ENCODE measurements around the gene PBX1.
A peak's percentile ranks its signal among the peaks of the same experiment; 100 is the strongest.

The PBX1 gene

GRCh38 chr1:164733734-164734133 is 174.8 kb downstream of the PBX1 start:
- TF ChIP-seq TAF1 (IDR thresholded peaks at IDR 0.05; ENCODE audit: borderline replicate concordance, insufficient read depth, low read length) (no peak), REST (IDR thresholded peaks at IDR 0.05; ENCODE audit: insufficient read depth in 1 of 2, low read depth in 2 of 2, low read length in 2 of 2) (no peak), POLR2AphosphoS5 (IDR thresholded peaks at IDR 0.05; ENCODE audit: low read depth, low read length) (no peak), FOXP2 (optimal IDR thresholded peaks at IDR 0.05; ENCODE audit: borderline replicate concordance, extremely low read depth, extremely low read length, insufficient read depth) (no peak), SIN3A (IDR thresholded peaks at IDR 0.05; ENCODE audit: borderline replicate concordance, insufficient read depth, low read length) (no peak)

- TF ChIP-seq POLR2AphosphoS5 (IDR thresholded peaks at IDR 0.05; ENCODE audit: low read depth, low read length) (peak; percentile 60), REST (IDR thresholded peaks at IDR 0.05; ENCODE audit: insufficient read depth in 1 of 2, low read depth in 2 of 2, low read length in 2 of 2) (no peak), TAF1 (IDR thresholded peaks at IDR 0.05; ENCODE audit: borderline replicate concordance, insufficient read depth, low read length) (no peak)
Observed at GRCh38 chr1:164735315-164736052, 176.5 kb downstream of the PBX1 start.

GRCh38 chr1:164736137-164736536 is 177.2 kb downstream of the PBX1 start:
- TF ChIP-seq REST (IDR thresholded peaks at IDR 0.05; ENCODE audit: insufficient read depth in 1 of 2, low read depth in 2 of 2, low read length in 2 of 2) (no peak), SIN3A (IDR thresholded peaks at IDR 0.05; ENCODE audit: borderline replicate concordance, insufficient read depth, low read length) (no peak), TAF1 (IDR thresholded peaks at IDR 0.05; ENCODE audit: borderline replicate concordance, insufficient read depth, low read length) (no peak)

- no peak for TF ChIP-seq POLR2AphosphoS5 (IDR thresholded peaks at IDR 0.05; ENCODE audit: low read depth, low read length)
- no peak for TF ChIP-seq FOXP2 (optimal IDR thresholded peaks at IDR 0.05; ENCODE audit: borderline replicate concordance, extremely low read depth, extremely low read length, insufficient read depth)
- no peak for TF ChIP-seq REST (IDR thresholded peaks at IDR 0.05; ENCODE audit: insufficient read depth in 1 of 2, low read depth in 2 of 2, low read length in 2 of 2)
- no peak for TF ChIP-seq SIN3A (IDR thresholded peaks at IDR 0.05; ENCODE audit: borderline replicate concordance, insufficient read depth, low read length)
- no peak for TF ChIP-seq TAF1 (IDR thresholded peaks at IDR 0.05; ENCODE audit: borderline replicate concordance, insufficient read depth, low read length)
Observed at GRCh38 chr1:164739189-164739588, 180.2 kb downstream of the PBX1 start.

- no peak for TF ChIP-seq FOXP2 (optimal IDR thresholded peaks at IDR 0.05; ENCODE audit: borderline replicate concordance, extremely low read depth, extremely low read length, insufficient read depth)
- no peak for TF ChIP-seq POLR2AphosphoS5 (IDR thresholded peaks at IDR 0.05; ENCODE audit: low read depth, low read length)
- TF ChIP-seq REST (IDR thresholded peaks at IDR 0.05; ENCODE audit: insufficient read depth in 1 of 2, low read depth in 2 of 2, low read length in 2 of 2), result no peak
- TF ChIP-seq SIN3A (IDR thresholded peaks at IDR 0.05; ENCODE audit: borderline replicate concordance, insufficient read depth, low read length), result no peak
- TF ChIP-seq TAF1 (IDR thresholded peaks at IDR 0.05; ENCODE audit: borderline replicate concordance, insufficient read depth, low read length), result no peak
Observed at GRCh38 chr1:164740000-164740526, 181.1 kb downstream of the PBX1 start.
